Measurements from ENCODE around the gene ERICH4.

Gene ERICH4

DNA sequence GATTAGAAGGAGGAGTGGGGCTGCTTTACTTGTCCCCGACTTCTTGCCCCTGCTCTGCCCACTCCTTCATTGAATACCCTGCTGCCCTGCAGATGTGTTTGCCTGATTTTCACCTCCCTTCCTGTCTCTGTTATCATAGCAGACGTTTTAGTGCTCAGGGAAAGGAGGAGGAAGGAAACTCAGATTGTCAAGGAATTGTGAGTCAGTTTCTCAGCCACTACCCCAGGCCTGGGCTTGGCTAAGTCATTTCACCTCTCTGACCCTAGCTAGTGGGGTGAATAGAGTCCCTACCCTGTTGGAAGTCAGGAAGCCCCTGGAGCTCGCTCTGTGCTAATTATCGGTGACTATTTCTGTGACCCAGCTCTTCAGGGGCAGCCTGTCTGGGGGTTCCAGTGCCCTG lies 41.5 kb upstream of the ERICH4 start:
- no peak overlapping the region for H3K9ac ChIP-seq (ENCODE audit: low read depth, low read length)
- H3K4me3 ChIP-seq (ENCODE audit: low read depth in 1 of 2, low read length in 2 of 2) = no peak overlapping the region
- H3K4me2 ChIP-seq (ENCODE audit: insufficient read depth, low read length) = no peak overlapping the region
- H3K27ac ChIP-seq (ENCODE audit: low read length) = no peak overlapping the region
- H3K9me3 ChIP-seq (ENCODE audit: insufficient read depth, low read length, severe bottlenecking) = no peaks in the 10 kb centered on the region
- H3K27me3 ChIP-seq (ENCODE audit: insufficient read depth, low read length, poor library complexity) = no peaks in the 10 kb centered on the region
- ATAC-seq (ENCODE audit: insufficient read depth, low read depth) (no peak), DNase-seq (no peak)
- peaks cover 41% of the 10 kb centered on the region for H3K79me2 ChIP-seq (ENCODE audit: insufficient read depth, low read length)
- H3K4me1 ChIP-seq (ENCODE audit: insufficient read depth, low read length) = peaks cover 18% of the 10 kb centered on the region
- no peak overlapping the region for H2AFZ ChIP-seq (ENCODE audit: low read depth, low read length)
- TF ChIP-seq EZH2 (IDR thresholded peaks at IDR 0.05; ENCODE audit: borderline replicate concordance, low read depth, low read length, severe bottlenecking) = no peak
- TF ChIP-seq, protein P1, sequence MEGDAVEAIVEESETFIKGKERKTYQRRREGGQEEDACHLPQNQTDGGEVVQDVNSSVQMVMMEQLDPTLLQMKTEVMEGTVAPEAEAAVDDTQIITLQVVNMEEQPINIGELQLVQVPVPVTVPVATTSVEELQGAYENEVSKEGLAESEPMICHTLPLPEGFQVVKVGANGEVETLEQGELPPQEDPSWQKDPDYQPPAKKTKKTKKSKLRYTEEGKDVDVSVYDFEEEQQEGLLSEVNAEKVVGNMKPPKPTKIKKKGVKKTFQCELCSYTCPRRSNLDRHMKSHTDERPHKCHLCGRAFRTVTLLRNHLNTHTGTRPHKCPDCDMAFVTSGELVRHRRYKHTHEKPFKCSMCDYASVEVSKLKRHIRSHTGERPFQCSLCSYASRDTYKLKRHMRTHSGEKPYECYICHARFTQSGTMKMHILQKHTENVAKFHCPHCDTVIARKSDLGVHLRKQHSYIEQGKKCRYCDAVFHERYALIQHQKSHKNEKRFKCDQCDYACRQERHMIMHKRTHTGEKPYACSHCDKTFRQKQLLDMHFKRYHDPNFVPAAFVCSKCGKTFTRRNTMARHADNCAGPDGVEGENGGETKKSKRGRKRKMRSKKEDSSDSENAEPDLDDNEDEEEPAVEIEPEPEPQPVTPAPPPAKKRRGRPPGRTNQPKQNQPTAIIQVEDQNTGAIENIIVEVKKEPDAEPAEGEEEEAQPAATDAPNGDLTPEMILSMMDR (IDR thresholded peaks at IDR 0.05; ENCODE audit: borderline replicate concordance, extremely low read depth, low read length, poor library complexity, severe bottlenecking) = no peak
- H4K20me1 ChIP-seq (ENCODE audit: insufficient read depth, low read length) = 0 out of 2 replicates have a peak, but pooled peaks cover 4% of the 10 kb centered on the region
- H3K36me3 ChIP-seq (ENCODE audit: insufficient read depth, low read length) = peaks cover 5% of the 10 kb centered on the region; the same call in 1 of the 2 replicates

DNA sequence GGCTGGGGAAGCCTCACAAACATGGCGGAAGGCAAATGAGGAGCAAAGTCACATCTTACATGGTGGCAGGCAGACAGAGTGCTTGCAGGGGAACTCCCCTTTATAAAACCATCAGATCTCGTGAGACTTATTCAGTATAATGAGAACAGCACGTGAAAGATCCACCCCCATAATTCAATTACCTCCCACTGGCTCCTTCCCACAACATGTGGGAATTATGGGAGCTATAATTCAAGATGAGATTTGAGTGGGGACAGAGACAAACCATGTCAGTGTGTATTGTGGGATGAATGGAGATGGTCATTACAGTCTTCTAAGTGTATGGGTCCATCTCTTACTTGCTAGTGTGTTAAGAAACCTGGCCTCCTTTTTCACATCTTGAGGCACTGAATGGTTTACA lies 40.9 kb upstream of the ERICH4 start:
- Histone ChIP-seq H3K27ac (ENCODE audit: low read length) (no peak overlapping the region), H3K4me1 (ENCODE audit: insufficient read depth, low read length) (peaks cover 16% of the 10 kb centered on the region), H3K9me3 (ENCODE audit: insufficient read depth, low read length, severe bottlenecking) (no peaks in the 10 kb centered on the region), H3K27me3 (ENCODE audit: insufficient read depth, low read length, poor library complexity) (no peaks in the 10 kb centered on the region), H2AFZ (ENCODE audit: low read depth, low read length) (no peak overlapping the region), H3K9ac (ENCODE audit: low read depth, low read length) (no peak overlapping the region), H3K36me3 (ENCODE audit: insufficient read depth, low read length) (peaks cover 5% of the 10 kb centered on the region; the same call in 1 of the 2 replicates), H3K4me2 (ENCODE audit: insufficient read depth, low read length) (no peak overlapping the region), H3K79me2 (ENCODE audit: insufficient read depth, low read length) (peaks cover 36% of the 10 kb centered on the region), H3K4me3 (ENCODE audit: low read depth in 1 of 2, low read length in 2 of 2) (no peak overlapping the region), H4K20me1 (ENCODE audit: insufficient read depth, low read length) (0 out of 2 replicates have a peak, but pooled peaks cover 4% of the 10 kb centered on the region)
- ATAC-seq (ENCODE audit: insufficient read depth, low read depth) (no peak), DNase-seq (no peak)
- TF ChIP-seq EZH2 (IDR thresholded peaks at IDR 0.05; ENCODE audit: borderline replicate concordance, low read depth, low read length, severe bottlenecking) = no peak
- TF ChIP-seq, protein P1 (IDR thresholded peaks at IDR 0.05; ENCODE audit: borderline replicate concordance, extremely low read depth, low read length, poor library complexity, severe bottlenecking) = no peak

- peaks cover 5% of the 10 kb centered on the region; the same call in 1 of the 2 replicates for H3K36me3 ChIP-seq (ENCODE audit: insufficient read depth, low read length)
- ATAC-seq (ENCODE audit: insufficient read depth, low read depth) (no peak), DNase-seq (no peak)
- peaks cover 27% of the 10 kb centered on the region for H3K79me2 ChIP-seq (ENCODE audit: insufficient read depth, low read length)
- no peak overlapping the region for H3K4me2 ChIP-seq (ENCODE audit: insufficient read depth, low read length)
- 0 out of 2 replicates have a peak, but pooled peaks cover 4% of the 10 kb centered on the region for H4K20me1 ChIP-seq (ENCODE audit: insufficient read depth, low read length)
- no peaks in the 10 kb centered on the region for H3K27me3 ChIP-seq (ENCODE audit: insufficient read depth, low read length, poor library complexity)
- H3K4me1 ChIP-seq (ENCODE audit: insufficient read depth, low read length) = peaks cover 14% of the 10 kb centered on the region
- TF ChIP-seq EZH2 (IDR thresholded peaks at IDR 0.05; ENCODE audit: borderline replicate concordance, low read depth, low read length, severe bottlenecking) = no peak
- no peak overlapping the region for H3K27ac ChIP-seq (ENCODE audit: low read length)
- no peak overlapping the region for H2AFZ ChIP-seq (ENCODE audit: low read depth, low read length)
- no peak overlapping the region for H3K4me3 ChIP-seq (ENCODE audit: low read depth in 1 of 2, low read length in 2 of 2)
- no peaks in the 10 kb centered on the region for H3K9me3 ChIP-seq (ENCODE audit: insufficient read depth, low read length, severe bottlenecking)
- H3K9ac ChIP-seq (ENCODE audit: low read depth, low read length) = no peak overlapping the region
Measured at GRCh38 chr19:41403181-41403970, 39.6 kb upstream of the ERICH4 start.

DNA sequence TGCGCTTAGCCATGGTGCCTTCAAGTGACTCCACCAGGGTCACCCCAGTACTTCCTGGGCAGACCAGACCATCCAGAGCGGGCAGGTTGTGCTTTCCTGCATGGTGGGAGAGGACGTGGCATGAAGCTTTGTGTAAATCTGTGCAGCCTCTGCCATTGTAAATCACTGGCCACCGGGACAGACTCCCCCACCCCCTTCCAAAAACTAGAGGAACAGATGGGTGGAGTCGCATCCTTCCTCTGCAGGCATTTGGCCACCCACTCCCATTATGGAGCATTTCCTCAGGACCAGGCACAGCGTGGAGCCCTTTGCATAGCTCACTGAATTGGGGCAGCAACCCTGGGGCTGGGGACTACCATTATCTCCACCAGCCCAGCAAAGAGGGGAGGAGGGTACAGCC lies 37.2 kb upstream of the ERICH4 start:
- Histone ChIP-seq H3K79me2 (ENCODE audit: insufficient read depth, low read length) (peaks cover 7% of the 10 kb centered on the region), H3K27ac (ENCODE audit: low read length) (no peak overlapping the region), H2AFZ (ENCODE audit: low read depth, low read length) (no peak overlapping the region), H3K9ac (ENCODE audit: low read depth, low read length) (no peak overlapping the region), H3K36me3 (ENCODE audit: insufficient read depth, low read length) (peaks cover 7% of the 10 kb centered on the region), H3K4me3 (ENCODE audit: low read depth in 1 of 2, low read length in 2 of 2) (no peak overlapping the region), H4K20me1 (ENCODE audit: insufficient read depth, low read length) (0 out of 2 replicates have a peak, but pooled peaks cover 4% of the 10 kb centered on the region), H3K27me3 (ENCODE audit: insufficient read depth, low read length, poor library complexity) (no peaks in the 10 kb centered on the region), H3K9me3 (ENCODE audit: insufficient read depth, low read length, severe bottlenecking) (no peaks in the 10 kb centered on the region), H3K4me1 (ENCODE audit: insufficient read depth, low read length) (no peaks in the 10 kb centered on the region), H3K4me2 (ENCODE audit: insufficient read depth, low read length) (no peak overlapping the region)
- DNase-seq (no peak), ATAC-seq (ENCODE audit: insufficient read depth, low read depth) (no peak)
- no peak for TF ChIP-seq EZH2 (IDR thresholded peaks at IDR 0.05; ENCODE audit: borderline replicate concordance, low read depth, low read length, severe bottlenecking)
- TF ChIP-seq, protein P1 (IDR thresholded peaks at IDR 0.05; ENCODE audit: borderline replicate concordance, extremely low read depth, low read length, poor library complexity, severe bottlenecking) = no peak

Data from DND-41 (cell line).